Activated naive CD8-positive, alpha-beta T cell (primary cell): ENCODE results near the gene LILRB2.
"Not testable (repeated sequence)": the region's sequence is repeated elsewhere in the genome, so short reads cannot be mapped to it uniquely, and the experiment has no call there.

Source experiments
- H3K27ac Mint-ChIP-seq: one replicate; pipeline ENCODE4 v1.8.0; 2021; ENCODE audit warnings: mixed read lengths
- H3K27me3 Mint-ChIP-seq: one replicate; pipeline ENCODE4 v1.8.0; 2021; ENCODE audit warnings: mixed read lengths
- H3K36me3 Mint-ChIP-seq: one replicate; pipeline ENCODE4 v1.8.0; 2021; ENCODE audit warnings: mixed read lengths
- H3K4me1 Mint-ChIP-seq: one replicate; pipeline ENCODE4 v1.8.0; 2021; ENCODE audit warnings: low read depth, mixed read lengths
- H3K4me3 Mint-ChIP-seq: one replicate; pipeline ENCODE4 v1.8.0; 2021; ENCODE audit warnings: mild to moderate bottlenecking, mixed read lengths
- H3K9me3 Mint-ChIP-seq: one replicate; pipeline ENCODE4 v1.8.0; 2021; ENCODE audit warnings: low read depth, mixed read lengths

The LILRB2 gene

DNA sequence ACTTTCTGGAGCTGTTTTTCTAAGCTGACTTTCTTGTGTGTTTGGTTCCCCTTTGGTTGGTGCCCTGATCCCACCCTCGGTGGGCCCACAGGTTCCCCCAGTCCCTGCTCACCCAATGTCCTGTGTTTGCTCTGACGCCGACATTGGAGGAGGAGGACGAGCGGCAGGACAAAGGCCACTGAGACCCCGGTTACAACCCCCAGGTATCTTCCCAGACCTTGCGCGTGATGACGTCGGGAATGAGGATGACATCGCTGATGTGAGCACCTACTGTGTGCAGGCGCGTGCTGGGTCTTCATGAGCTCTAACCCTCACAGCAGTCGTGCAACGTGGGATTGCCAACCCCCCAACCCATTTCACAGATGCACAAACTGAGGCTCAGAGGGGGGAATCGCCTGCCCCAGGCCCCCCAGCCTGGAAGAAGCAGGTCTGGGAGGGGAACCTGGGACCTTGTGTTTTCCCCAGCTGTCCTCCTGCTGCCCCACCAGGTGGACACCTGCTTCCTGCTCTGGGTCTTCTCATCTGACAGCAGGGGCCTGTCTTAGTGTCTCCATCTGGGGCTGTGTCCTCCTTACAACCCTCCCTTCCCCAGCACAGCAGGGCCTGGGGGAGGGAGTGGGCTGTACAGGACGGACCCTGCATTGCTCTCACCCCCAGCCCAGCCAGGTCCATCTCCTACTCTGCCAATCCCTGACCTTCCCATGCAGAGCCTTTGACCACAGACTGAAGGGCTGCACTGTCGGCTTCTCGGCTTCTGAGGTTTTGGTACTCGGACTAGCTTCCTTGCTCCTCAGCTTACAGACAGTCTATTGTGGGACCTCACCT is 33.6 kb downstream of the LILRB2 start:
- H3K27me3 Mint-ChIP-seq: no peaks in the 10 kb centered on the region
- H3K4me1 Mint-ChIP-seq: peaks cover 9% of the 10 kb centered on the region
- H3K27ac Mint-ChIP-seq: peak overlapping the region; percentile 50
- H3K4me3 Mint-ChIP-seq: peak overlapping the region; percentile 6
- no peaks in the 10 kb centered on the region for H3K36me3 Mint-ChIP-seq
- no peaks in the 10 kb centered on the region for H3K9me3 Mint-ChIP-seq

GRCh38 chr19:54245936-54246335 is 35.0 kb downstream of the LILRB2 start:
- Mint-ChIP-seq H3K27me3 (no peaks in the 10 kb centered on the region), H3K4me1 (peaks cover 9% of the 10 kb centered on the region), H3K27ac (no peak overlapping the region), H3K9me3 (no peaks in the 10 kb centered on the region), H3K36me3 (no peaks in the 10 kb centered on the region), H3K4me3 (no peak overlapping the region)

DNA sequence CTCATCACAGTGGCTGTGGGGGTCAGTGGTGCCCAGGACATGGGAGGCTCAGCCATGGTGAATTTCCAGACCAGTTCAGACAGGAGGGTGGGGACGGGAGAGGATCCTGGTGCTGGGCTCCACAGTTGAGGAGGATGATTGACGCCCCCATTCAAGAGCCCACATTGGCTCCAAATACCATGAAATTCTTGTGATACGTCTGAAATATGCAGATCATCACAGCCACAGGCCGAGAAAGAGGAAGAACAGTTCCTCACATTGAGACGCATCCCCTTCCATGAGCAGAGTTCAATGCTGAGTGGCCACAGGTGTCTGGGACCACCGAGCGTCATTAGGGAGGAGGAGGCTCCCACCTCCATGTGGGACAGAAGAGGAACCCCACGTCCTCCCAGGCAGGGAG is 37.1 kb downstream of the LILRB2 start:
- H3K4me1 Mint-ChIP-seq: not testable (repeated sequence)

GRCh38 chr19:54242646-54243045 is 38.3 kb downstream of the LILRB2 start, which contains the start of gene LILRA6:
Gene LILRA6, minus strand, starts transcription at chr19:54242790.
- H3K4me1 Mint-ChIP-seq, H3K27me3 Mint-ChIP-seq, H3K27ac Mint-ChIP-seq, H3K4me3 Mint-ChIP-seq, H3K9me3 Mint-ChIP-seq, H3K36me3 Mint-ChIP-seq: not testable (repeated sequence)

More for the DNA sequence above, 37.1 kb downstream of the LILRB2 start:
- H3K27ac Mint-ChIP-seq, H3K9me3 Mint-ChIP-seq, H3K4me3 Mint-ChIP-seq, H3K36me3 Mint-ChIP-seq, H3K27me3 Mint-ChIP-seq: not testable (repeated sequence)

DNA sequence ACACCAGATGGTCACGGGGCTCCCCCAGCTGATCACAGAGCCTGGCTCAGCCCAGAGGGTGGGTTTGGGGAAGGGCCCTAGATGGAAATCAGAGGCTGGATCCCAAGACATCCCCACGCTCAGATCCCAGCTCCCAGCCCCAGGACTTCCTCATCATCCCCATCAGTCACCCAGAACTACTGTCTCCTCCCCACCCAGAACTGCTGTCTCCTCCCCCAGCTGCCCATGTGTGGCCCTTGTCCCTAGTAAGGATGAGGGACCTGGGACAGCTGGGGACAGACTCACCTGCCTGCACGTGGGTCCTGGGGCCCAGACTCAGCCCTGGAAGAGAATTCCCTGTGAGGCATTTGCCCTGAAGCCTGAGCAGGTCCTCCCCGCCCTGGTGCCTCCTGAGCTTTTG is 38.7 kb downstream of the LILRB2 start:
- H3K4me1 Mint-ChIP-seq, H3K4me3 Mint-ChIP-seq, H3K27ac Mint-ChIP-seq, H3K27me3 Mint-ChIP-seq, H3K36me3 Mint-ChIP-seq, H3K9me3 Mint-ChIP-seq: not testable (repeated sequence)

DNA sequence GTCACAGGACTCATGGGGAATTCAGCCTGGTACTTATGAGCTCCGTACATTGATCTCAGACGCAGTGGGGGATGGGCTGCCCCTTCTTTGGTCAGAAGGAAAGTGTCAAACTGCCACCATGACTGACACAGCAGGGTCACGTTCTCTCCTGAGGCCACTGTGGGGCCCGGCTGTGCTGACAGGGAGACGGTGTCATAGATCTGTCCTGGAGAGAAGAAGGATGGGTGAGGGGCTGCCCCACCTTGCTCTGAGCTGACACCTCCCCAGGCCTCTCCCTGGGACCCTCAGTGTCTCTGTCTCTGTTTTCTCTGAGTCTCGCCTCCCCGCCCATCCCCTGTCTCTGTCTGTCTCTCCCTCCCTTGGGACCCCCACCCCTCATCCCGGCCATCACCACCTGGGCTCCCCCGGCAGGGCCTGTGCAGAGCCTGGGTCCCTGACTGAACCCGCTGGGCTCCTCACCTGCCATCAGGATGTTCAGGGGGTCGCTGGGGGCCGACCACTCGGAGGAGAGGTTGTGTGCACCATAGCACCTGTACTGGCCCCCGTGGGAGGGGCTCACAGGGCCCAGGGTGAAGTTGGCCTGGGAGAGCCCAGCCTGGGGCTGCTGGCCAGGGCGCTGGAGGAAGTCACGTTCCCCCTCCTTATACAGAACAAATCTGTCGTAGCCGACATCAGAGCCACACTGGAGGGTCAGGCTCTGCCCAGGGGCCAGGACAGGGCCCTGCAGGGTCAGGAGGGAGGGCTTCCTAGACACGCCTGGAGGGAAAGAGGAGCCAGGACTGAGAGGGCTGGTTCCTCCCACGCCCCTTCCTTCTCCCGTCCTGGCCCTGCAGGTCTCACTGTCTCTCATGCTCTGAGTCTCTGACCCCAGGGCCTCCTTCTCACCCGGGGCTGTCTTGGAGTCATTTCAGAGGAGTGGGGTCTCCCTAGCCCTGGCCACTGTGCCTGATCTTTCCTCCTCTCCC is 40.3 kb downstream of the LILRB2 start:
- H3K9me3 Mint-ChIP-seq, H3K4me3 Mint-ChIP-seq, H3K4me1 Mint-ChIP-seq, H3K27me3 Mint-ChIP-seq, H3K27ac Mint-ChIP-seq, H3K36me3 Mint-ChIP-seq: not testable (repeated sequence)

DNA sequence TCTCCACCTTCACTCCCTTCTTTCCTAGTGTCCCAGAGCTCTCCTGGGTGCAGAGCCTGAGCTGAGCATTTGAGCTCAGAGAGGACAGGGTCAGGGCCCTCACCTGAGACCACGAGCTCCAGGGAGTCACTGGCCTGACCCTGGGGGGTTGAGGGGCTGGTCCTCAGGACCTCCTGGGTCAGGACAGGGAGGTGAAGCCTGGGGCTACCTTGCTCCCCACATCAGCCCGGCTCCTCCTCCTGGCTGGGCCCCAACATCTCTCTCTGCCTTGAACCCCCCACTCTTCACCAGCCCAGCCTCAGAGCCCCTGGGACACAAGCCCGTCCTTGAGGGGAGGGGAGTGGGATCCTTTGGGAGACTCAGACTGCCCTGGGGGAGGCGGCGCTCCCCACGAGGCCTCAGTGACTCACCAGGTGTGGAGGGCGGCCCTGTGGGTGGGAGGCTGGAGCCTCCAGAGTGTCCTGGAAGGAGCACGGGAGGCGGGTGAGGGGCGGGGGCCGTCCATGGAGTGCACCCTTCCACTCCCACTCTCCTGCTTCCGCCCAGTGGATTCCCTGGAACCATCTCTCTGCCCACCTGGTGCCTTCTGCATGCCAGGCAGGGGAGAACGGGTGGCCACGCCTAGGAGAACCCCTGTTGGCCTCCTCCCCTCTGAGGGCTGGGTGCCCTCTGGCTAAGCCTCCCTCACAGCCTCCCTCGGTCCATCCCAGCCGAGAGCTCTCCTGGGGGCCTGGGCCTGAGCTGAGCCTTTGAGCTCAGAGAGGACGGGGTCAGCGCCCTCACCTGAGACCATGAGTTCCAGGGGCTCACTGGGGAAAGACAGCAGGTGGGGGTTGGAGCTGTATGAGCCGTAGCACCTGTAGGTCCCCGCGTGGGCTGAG is 41.2 kb downstream of the LILRB2 start:
- not testable (repeated sequence) for H3K4me1 Mint-ChIP-seq, H3K9me3 Mint-ChIP-seq, H3K27ac Mint-ChIP-seq, H3K36me3 Mint-ChIP-seq, H3K4me3 Mint-ChIP-seq, H3K27me3 Mint-ChIP-seq

DNA sequence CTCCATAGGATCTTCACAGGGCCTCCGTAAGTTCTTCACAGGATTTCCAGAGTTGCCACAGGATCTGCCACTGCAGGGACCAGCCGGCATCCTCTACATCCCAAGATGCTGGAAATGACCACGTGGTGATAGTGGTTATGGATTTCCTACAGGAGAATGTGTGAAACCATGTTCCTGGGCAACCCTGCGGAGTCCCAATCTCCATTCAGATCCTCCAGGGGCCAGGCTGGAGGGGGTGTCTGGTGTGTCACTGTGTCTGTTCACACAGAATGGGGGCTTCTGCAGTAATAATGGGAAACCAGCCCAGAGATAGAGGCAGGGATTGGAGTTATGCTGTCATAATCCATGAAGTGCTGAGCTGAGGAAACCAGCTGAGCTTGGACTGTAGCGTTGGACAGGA is 47.0 kb downstream of the LILRB2 start:
- no peaks in the 10 kb centered on the region for H3K36me3 Mint-ChIP-seq
- H3K4me1 Mint-ChIP-seq: peaks cover 8% of the 10 kb centered on the region
- peaks cover 11% of the 10 kb centered on the region for H3K27me3 Mint-ChIP-seq
- no peaks in the 10 kb centered on the region for H3K9me3 Mint-ChIP-seq
- no peak overlapping the region for H3K4me3 Mint-ChIP-seq
- H3K27ac Mint-ChIP-seq: no peak overlapping the region

DNA sequence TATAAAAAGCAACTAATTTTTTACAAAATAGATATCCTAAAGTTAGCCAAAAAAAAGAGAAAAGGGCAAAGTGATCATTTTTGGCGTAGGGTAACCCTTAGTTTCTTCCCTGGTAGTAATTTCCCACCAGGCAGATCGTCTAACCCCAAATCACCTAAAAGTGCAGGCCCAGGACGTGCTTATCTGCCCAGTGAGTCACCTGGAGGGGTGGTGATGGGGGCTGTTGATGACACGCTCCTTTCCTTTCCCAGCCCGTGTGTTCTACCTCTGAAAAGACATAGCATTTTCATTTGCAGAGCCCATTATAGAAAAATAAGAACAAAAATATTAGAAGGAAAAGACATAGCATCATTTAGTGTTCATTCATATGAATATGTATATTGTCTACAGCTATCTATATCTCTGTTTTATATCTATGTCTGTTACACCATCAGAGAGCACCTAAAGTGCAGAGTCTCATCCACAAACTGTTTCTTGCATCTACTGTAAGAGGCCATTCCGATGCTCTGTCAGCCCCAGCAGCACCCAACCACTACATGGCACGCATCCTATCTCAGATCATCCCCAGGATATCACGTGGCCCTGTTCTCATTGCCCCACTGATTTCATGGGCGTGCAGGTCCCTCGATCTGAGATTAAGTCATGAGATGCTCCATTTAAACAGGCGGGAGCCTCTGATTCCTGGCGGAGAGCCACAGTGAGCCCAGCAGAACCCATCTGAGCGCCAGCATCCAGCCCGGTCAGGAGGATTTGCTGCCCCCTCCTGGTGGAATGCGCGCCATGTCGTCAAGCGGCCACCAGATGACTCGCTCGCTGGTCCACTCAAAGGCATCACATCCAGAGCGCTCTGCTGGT is 49.6 kb downstream of the LILRB2 start:
- no peaks in the 10 kb centered on the region for H3K9me3 Mint-ChIP-seq
- H3K27me3 Mint-ChIP-seq: peaks cover 9% of the 10 kb centered on the region
- H3K27ac Mint-ChIP-seq: no peak overlapping the region
- no peaks in the 10 kb centered on the region for H3K36me3 Mint-ChIP-seq
- H3K4me3 Mint-ChIP-seq: no peak overlapping the region
- H3K4me1 Mint-ChIP-seq: peaks cover 8% of the 10 kb centered on the region

- Mint-ChIP-seq H3K27me3 (peaks cover 9% of the 10 kb centered on the region), H3K4me3 (no peak overlapping the region), H3K36me3 (no peaks in the 10 kb centered on the region), H3K4me1 (peaks cover 8% of the 10 kb centered on the region), H3K9me3 (no peaks in the 10 kb centered on the region), H3K27ac (no peak overlapping the region)
Measured at GRCh38 chr19:54230031-54230430, 50.9 kb downstream of the LILRB2 start.

- no peaks in the 10 kb centered on the region for H3K9me3 Mint-ChIP-seq
- no peaks in the 10 kb centered on the region for H3K36me3 Mint-ChIP-seq
- H3K27me3 Mint-ChIP-seq: peaks cover 5% of the 10 kb centered on the region
- no peak overlapping the region for H3K27ac Mint-ChIP-seq
- peaks cover 8% of the 10 kb centered on the region for H3K4me1 Mint-ChIP-seq
- no peak overlapping the region for H3K4me3 Mint-ChIP-seq
Measured at GRCh38 chr19:54229146-54229545, 51.8 kb downstream of the LILRB2 start.

DNA sequence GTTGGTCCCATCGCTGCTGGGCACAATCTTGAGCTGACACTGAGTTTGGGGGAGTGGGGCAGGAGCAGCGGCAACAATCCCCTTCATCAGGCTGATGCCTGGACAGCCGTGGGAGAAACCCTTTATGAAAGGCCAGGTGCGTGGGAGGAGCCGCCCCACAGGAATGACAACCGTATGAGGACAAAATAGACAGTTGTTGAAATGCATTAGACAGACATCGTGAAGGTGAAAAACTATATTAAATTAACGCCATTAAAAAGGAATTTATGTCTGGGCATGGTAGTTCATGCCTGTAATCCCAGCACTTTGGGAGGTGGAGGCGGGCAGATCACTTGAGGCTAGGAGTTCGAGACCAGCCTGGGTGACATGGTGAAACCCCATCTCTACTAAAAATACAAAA is 56.3 kb downstream of the LILRB2 start:
- H3K4me3 Mint-ChIP-seq, H3K27me3 Mint-ChIP-seq, H3K4me1 Mint-ChIP-seq, H3K9me3 Mint-ChIP-seq, H3K27ac Mint-ChIP-seq, H3K36me3 Mint-ChIP-seq: not testable (repeated sequence)

GRCh38 chr19:54223937-54224281 is 57.0 kb downstream of the LILRB2 start:
- H3K4me1 Mint-ChIP-seq, H3K4me3 Mint-ChIP-seq, H3K9me3 Mint-ChIP-seq, H3K36me3 Mint-ChIP-seq, H3K27ac Mint-ChIP-seq, H3K27me3 Mint-ChIP-seq: not testable (repeated sequence)
